WTC11 (cell line): ENCODE results near the gene LRRC23. TPM values are rescaled to one million over a fixed set of nuclear protein-coding genes. Genes with fewer than 3 reads are reported as not detected.

ENCODE experiments used
- ATAC-seq: fragments of 200-7000 bp; cut with Tn5 transposase; 2 replicates; pipeline ENCODE4 v1.10.0; 2021; ENCODE audit warnings: mild to moderate bottlenecking, moderate library complexity
- CTCF ChIA-PET: fragments of 300-600 bp; sonication (Branson Sonifier 250); formaldehyde crosslinking; loops from one replicate; lab custom pipeline; 2021; ENCODE audit warnings: antibody characterized with exemption; lab: Charles Lee
- POLR2A ChIA-PET: fragments of 350-600 bp; sonication (Branson Sonifier 250); formaldehyde crosslinking; loops from one replicate; lab custom pipeline; 2021; ENCODE audit warnings: antibody characterized with exemption; lab: Charles Lee
- DNase-seq: peaks from one replicate; pipeline ENCODE4 v3.0.0; 2021; ENCODE audit warnings: low spot score
- H3K27ac Mint-ChIP-seq: 2 replicates; pipeline ENCODE4 v1.8.0; 2021; ENCODE audit warnings: mixed read lengths
- H3K27me3 Mint-ChIP-seq: 2 replicates; pipeline ENCODE4 v1.8.0; 2021; ENCODE audit warnings: low read depth, mild to moderate bottlenecking, moderate library complexity, mixed read lengths
- H3K36me3 Mint-ChIP-seq: 2 replicates; pipeline ENCODE4 v1.8.0; 2021; ENCODE audit warnings: mixed read lengths
- H3K4me1 Mint-ChIP-seq: 2 replicates; pipeline ENCODE4 v1.8.0; 2022; ENCODE audit warnings: mixed read lengths
- H3K4me3 Mint-ChIP-seq: 2 replicates; pipeline ENCODE4 v1.8.0; 2021; ENCODE audit warnings: mild to moderate bottlenecking, moderate library complexity, mixed read lengths
- H3K9me3 Mint-ChIP-seq: 2 replicates; pipeline ENCODE4 v1.8.0; 2021; ENCODE audit warnings: mixed read lengths
- CREM ChIP-seq: sonication (generic); formaldehyde crosslinking; IDR thresholded peaks from 2 replicates; pipeline ENCODE4 v1.8.1; 2022; ENCODE audit warnings: mild to moderate bottlenecking, missing genetic modification reagents, moderate library complexity
- ELF4 ChIP-seq: sonication (generic); formaldehyde crosslinking; IDR thresholded peaks from 2 replicates; pipeline ENCODE4 v1.8.1; 2022; ENCODE audit warnings: low read depth, mild to moderate bottlenecking, moderate library complexity, missing genetic modification reagents
- ETV6 ChIP-seq: sonication (generic); formaldehyde crosslinking; IDR thresholded peaks from 2 replicates; pipeline ENCODE4 v1.8.1; 2022; ENCODE audit warnings: mild to moderate bottlenecking, missing genetic modification reagents
- FOXK1 ChIP-seq: sonication (generic); formaldehyde crosslinking; IDR thresholded peaks from 2 replicates; pipeline ENCODE4 v1.8.0; 2022; ENCODE audit warnings: mild to moderate bottlenecking, moderate library complexity, missing genetic modification reagents
- GABPB1 ChIP-seq: sonication (generic); formaldehyde crosslinking; IDR thresholded peaks from 2 replicates; pipeline ENCODE4 v1.8.1; 2023; ENCODE audit warnings: mild to moderate bottlenecking, missing genetic modification reagents
- HMGXB4 ChIP-seq: sonication (generic); formaldehyde crosslinking; IDR thresholded peaks from 2 replicates; pipeline ENCODE4 v1.8.1; 2023; ENCODE audit warnings: mild to moderate bottlenecking, moderate library complexity, missing genetic modification reagents
- KAT7 ChIP-seq: sonication (generic); formaldehyde crosslinking; IDR thresholded peaks from 2 replicates; pipeline ENCODE4 v1.8.1; 2023; ENCODE audit warnings: missing genetic modification reagents, mild to moderate bottlenecking, borderline replicate concordance
- NFATC4 ChIP-seq: fragments of 250-450 bp; sonication (Bioruptor Pico); IDR thresholded peaks from 2 replicates; pipeline ENCODE4 v1.9.0; 2021; ENCODE audit warnings: mild to moderate bottlenecking
- OVOL2 ChIP-seq: fragments of 250-450 bp; sonication (Bioruptor Pico); IDR thresholded peaks from 2 replicates; pipeline ENCODE4 v1.9.0; 2021; ENCODE audit warnings: mild to moderate bottlenecking, borderline replicate concordance
- PRRX2 ChIP-seq: fragments of 250-450 bp; sonication (Bioruptor Pico); IDR thresholded peaks from 2 replicates; pipeline ENCODE4 v1.8.0; 2021; ENCODE audit warnings: mild to moderate bottlenecking
- SMAD4 ChIP-seq: sonication (generic); formaldehyde crosslinking; IDR thresholded peaks from 2 replicates; pipeline ENCODE4 v1.8.0; 2022; ENCODE audit warnings: mild to moderate bottlenecking, missing genetic modification reagents
- USF1 ChIP-seq: sonication (generic); formaldehyde crosslinking; IDR thresholded peaks from 2 replicates; pipeline ENCODE4 v1.8.0; 2022; ENCODE audit warnings: mild to moderate bottlenecking, missing genetic modification reagents
- ZBTB21 ChIP-seq: sonication (generic); formaldehyde crosslinking; IDR thresholded peaks from 2 replicates; pipeline ENCODE4 v1.8.1; 2023; ENCODE audit warnings: mild to moderate bottlenecking, missing genetic modification reagents, borderline replicate concordance
- ZNF121 ChIP-seq: sonication (generic); formaldehyde crosslinking; IDR thresholded peaks from 2 replicates; pipeline ENCODE4 v1.8.0; 2023; ENCODE audit warnings: missing genetic modification reagents
- ZNF138 ChIP-seq: sonication (generic); formaldehyde crosslinking; conservative IDR thresholded peaks from 2 replicates; pipeline ENCODE4 v1.8.1; 2022; ENCODE audit warnings: mild to moderate bottlenecking, moderate library complexity, missing genetic modification reagents
- ZNF232 ChIP-seq: sonication (generic); formaldehyde crosslinking; IDR thresholded peaks from 2 replicates; pipeline ENCODE4 v1.8.0; 2022; ENCODE audit warnings: mild to moderate bottlenecking, missing genetic modification reagents
- ZNF416 ChIP-seq: fragments of 250-450 bp; sonication (Bioruptor Pico); IDR thresholded peaks from 2 replicates; pipeline ENCODE4 v1.9.0; 2021; ENCODE audit warnings: mild to moderate bottlenecking, inconsistent platforms
- total RNA-seq: library from RNA; stranded (reverse); gene quantifications from 3 replicates; pipeline ENCODE4 v1.2.3, GENCODE V29; 2021
- TF ChIP-seq, protein P1 (sequence below): fragments of 250-450 bp; sonication (Bioruptor Pico); IDR thresholded peaks from 2 replicates; pipeline ENCODE4 v1.9.0; 2021; ENCODE audit warnings: moderate library complexity, mild to moderate bottlenecking, inconsistent platforms, borderline replicate concordance
- TF ChIP-seq, protein P2 (sequence below): fragments of 250-450 bp; sonication (Bioruptor Pico); IDR thresholded peaks from 2 replicates; pipeline ENCODE4 v1.9.0; 2021; ENCODE audit warnings: mild to moderate bottlenecking

The LRRC23 gene
- total RNA-seq, 1 experiment from 2014 or later, result 3.1 TPM

GRCh38 chr12:6866163-6866919 lies 38.3 kb upstream of the LRRC23 start:
- ChIA-PET POLR2A (interaction anchor here (0.7 to 4.3 kb wide), 7 partner anchors 14 to 177 kb away, joined by 3 to 33 read pairs (median 3); partner anchors contain the start of genes C12orf57, CDCA3, RNU7-1 and USP5), CTCF (interaction anchor here (0.7 to 8.5 kb wide), 6 partner anchors 13 to 182 kb away, joined by 3 to 181 read pairs (median 4); partner anchors contain the start of genes CDCA3 and USP5)
- Mint-ChIP-seq H3K36me3 (peaks cover 64% of the 10 kb centered on the region), H3K4me1 (peaks cover 50% of the 10 kb centered on the region), H3K4me3 (peak overlapping the region; percentile 89), H3K9me3 (no peaks in the 10 kb centered on the region), H3K27me3 (no peaks in the 10 kb centered on the region), H3K27ac (peak overlapping the region; percentile 68)
- no peak for TF ChIP-seq FOXK1
- DNase-seq (peak; percentile 56), ATAC-seq (no peak; the same call in 1 of the 2 replicates)

GRCh38 chr12:6866920-6867412 lies 37.7 kb upstream of the LRRC23 start:
- peak overlapping the region; percentile 89 for H3K4me3 Mint-ChIP-seq
- ChIA-PET POLR2A (interaction anchor here (0.7 to 4.3 kb wide), 8 partner anchors 15 to 97 kb away, joined by 3 to 33 read pairs (median 3); partner anchors contain the start of genes C12orf57, CDCA3, ENO2 and RNU7-1), CTCF (interaction anchor here (0.6 to 8.5 kb wide), 9 partner anchors 14 to 183 kb away, joined by 3 to 181 read pairs (median 5); partner anchors contain the start of genes CDCA3, MLF2, RNU7-1 and USP5)
- DNase-seq, result peak; percentile 32
- no peaks in the 10 kb centered on the region for H3K27me3 Mint-ChIP-seq
- H3K9me3 Mint-ChIP-seq, result no peaks in the 10 kb centered on the region
- ATAC-seq, result peak; percentile 2
- TF ChIP-seq ELF4 (CRISPR knock-in tag), result no peak
- peak; percentile 40; the same call in 1 of the 2 replicates for TF ChIP-seq ETV6 (CRISPR knock-in tag)
- 0 out of 2 replicates have a peak, but pooled peaks have one; percentile 20 for TF ChIP-seq KAT7 (CRISPR knock-in tag)
- TF ChIP-seq, protein P1, sequence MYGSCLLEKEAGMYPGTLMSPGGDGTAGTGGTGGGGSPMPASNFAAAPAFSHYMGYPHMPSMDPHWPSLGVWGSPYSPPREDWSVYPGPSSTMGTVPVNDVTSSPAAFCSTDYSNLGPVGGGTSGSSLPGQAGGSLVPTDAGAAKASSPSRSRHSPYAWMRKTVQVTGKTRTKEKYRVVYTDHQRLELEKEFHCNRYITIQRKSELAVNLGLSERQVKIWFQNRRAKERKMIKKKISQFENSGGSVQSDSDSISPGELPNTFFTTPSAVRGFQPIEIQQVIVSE (CRISPR knock-in tag), result no peak
- TF ChIP-seq, protein P2, sequence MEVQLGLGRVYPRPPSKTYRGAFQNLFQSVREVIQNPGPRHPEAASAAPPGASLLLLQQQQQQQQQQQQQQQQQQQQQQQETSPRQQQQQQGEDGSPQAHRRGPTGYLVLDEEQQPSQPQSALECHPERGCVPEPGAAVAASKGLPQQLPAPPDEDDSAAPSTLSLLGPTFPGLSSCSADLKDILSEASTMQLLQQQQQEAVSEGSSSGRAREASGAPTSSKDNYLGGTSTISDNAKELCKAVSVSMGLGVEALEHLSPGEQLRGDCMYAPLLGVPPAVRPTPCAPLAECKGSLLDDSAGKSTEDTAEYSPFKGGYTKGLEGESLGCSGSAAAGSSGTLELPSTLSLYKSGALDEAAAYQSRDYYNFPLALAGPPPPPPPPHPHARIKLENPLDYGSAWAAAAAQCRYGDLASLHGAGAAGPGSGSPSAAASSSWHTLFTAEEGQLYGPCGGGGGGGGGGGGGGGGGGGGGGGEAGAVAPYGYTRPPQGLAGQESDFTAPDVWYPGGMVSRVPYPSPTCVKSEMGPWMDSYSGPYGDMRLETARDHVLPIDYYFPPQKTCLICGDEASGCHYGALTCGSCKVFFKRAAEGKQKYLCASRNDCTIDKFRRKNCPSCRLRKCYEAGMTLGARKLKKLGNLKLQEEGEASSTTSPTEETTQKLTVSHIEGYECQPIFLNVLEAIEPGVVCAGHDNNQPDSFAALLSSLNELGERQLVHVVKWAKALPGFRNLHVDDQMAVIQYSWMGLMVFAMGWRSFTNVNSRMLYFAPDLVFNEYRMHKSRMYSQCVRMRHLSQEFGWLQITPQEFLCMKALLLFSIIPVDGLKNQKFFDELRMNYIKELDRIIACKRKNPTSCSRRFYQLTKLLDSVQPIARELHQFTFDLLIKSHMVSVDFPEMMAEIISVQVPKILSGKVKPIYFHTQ, result peak; percentile 31; the same call in 1 of the 2 replicates
- peak; percentile 76; the same call in 1 of the 2 replicates for TF ChIP-seq NFATC4
- H3K4me1 Mint-ChIP-seq, result peaks cover 57% of the 10 kb centered on the region
- H3K27ac Mint-ChIP-seq, result peak overlapping the region; percentile 68; the same call in 1 of the 2 replicates
- H3K36me3 Mint-ChIP-seq, result peaks cover 68% of the 10 kb centered on the region

DNA sequence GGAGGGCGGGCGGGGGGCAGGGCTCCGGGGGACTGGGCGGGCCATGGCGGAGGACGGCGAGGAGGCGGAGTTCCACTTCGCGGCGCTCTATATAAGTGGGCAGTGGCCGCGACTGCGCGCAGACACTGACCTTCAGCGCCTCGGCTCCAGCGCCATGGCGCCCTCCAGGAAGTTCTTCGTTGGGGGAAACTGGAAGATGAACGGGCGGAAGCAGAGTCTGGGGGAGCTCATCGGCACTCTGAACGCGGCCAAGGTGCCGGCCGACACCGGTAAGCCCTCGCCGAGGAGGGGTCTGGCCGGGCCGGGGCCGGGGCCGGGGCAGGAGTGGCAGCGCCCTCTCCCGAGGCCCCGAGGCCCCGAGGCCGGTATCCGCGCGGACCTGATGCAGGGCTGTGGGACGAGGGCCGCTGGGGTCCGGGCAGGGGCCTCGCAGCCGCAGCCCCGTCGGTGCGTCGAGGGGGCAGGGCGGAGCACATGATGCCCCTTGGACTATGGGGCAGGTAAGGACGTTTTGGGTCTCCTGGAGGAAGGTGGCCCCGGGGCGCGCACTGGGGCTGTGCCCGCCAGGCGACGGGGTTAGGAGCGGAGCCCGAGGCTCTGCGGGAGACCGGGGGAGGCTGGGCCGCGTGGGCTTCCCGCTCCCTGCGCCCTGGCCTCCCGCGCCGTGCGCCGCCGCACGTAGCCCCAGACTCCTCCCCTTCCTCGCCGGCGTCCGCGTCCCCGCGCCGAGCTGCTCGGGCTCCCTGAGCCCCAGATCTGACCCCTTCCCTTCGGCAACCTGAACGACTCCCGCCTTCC lies 37.0 kb upstream of the LRRC23 start, which contains the start of gene TPI1:
Gene TPI1, plus strand, starts transcription at position 119 of the 798 bp plus-strand sequence. Its CDS starts 36 bp downstream, at position 155.
- ATAC-seq (peak; percentile 63), DNase-seq (peak; percentile 79)
- Mint-ChIP-seq H3K9me3 (no peaks in the 10 kb centered on the region), H3K36me3 (peaks cover 64% of the 10 kb centered on the region), H3K4me1 (peaks cover 60% of the 10 kb centered on the region), H3K27me3 (no peaks in the 10 kb centered on the region), H3K27ac (peak within 1 kb of the TSS; percentile 87), H3K4me3 (peak within 1 kb of the TSS; percentile 89)
- POLR2A ChIA-PET, result interaction anchor here (1.0 to 4.3 kb wide), 11 partner anchors 16 to 114 kb away, joined by 3 to 33 read pairs (median 4); partner anchors contain the start of genes ATN1, C12orf57, CDCA3 and ENO2
- CTCF ChIA-PET, result interaction anchor here (0.6 to 8.5 kb wide), 13 partner anchors 15 to 238 kb away, joined by 3 to 181 read pairs (median 5); partner anchors contain the start of genes C12orf57, CDCA3, MLF2 and RNU7-1
- TF ChIP-seq ZNF138 (0 out of 2 replicates have a peak, but pooled peaks have one; percentile 14), ZNF416 (CRISPR knock-in tag) (0 out of 2 replicates have a peak, but pooled peaks have one; percentile 10), SMAD4 (CRISPR knock-in tag) (0 out of 2 replicates have a peak, but pooled peaks have one; percentile 2), GABPB1 (0 out of 2 replicates have a peak, but pooled peaks have one; percentile 9), USF1 (no peak), OVOL2 (0 out of 2 replicates have a peak, but pooled peaks have one; percentile 31), HMGXB4 (CRISPR knock-in tag) (peak; percentile 89), ZNF121 (peak; percentile 21; the same call in 1 of the 2 replicates), ZBTB21 (CRISPR knock-in tag) (0 out of 2 replicates have a peak, but pooled peaks have one; percentile 6), PRRX2 (CRISPR knock-in tag) (no peak), CREM (peak; percentile 33; the same call in 1 of the 2 replicates), ZNF232 (peak; percentile 61; the same call in 1 of the 2 replicates)
